ENCODE data around the gene NUBPL. TPM values are rescaled to one million over a fixed set of nuclear protein-coding genes. Genes with fewer than 3 reads are reported as not detected.

Gene NUBPL
- polyA plus RNA-seq, 1 experiment: 9.3 TPM

- no peaks in the 10 kb centered on the region for H3K27me3 ChIP-seq (ENCODE audit: control insufficient read depth, insufficient read depth, low read length)
- DNase-seq (ENCODE audit: low read depth, low spot score): no peak
- TF ChIP-seq, protein P1, sequence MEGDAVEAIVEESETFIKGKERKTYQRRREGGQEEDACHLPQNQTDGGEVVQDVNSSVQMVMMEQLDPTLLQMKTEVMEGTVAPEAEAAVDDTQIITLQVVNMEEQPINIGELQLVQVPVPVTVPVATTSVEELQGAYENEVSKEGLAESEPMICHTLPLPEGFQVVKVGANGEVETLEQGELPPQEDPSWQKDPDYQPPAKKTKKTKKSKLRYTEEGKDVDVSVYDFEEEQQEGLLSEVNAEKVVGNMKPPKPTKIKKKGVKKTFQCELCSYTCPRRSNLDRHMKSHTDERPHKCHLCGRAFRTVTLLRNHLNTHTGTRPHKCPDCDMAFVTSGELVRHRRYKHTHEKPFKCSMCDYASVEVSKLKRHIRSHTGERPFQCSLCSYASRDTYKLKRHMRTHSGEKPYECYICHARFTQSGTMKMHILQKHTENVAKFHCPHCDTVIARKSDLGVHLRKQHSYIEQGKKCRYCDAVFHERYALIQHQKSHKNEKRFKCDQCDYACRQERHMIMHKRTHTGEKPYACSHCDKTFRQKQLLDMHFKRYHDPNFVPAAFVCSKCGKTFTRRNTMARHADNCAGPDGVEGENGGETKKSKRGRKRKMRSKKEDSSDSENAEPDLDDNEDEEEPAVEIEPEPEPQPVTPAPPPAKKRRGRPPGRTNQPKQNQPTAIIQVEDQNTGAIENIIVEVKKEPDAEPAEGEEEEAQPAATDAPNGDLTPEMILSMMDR (IDR thresholded peaks at IDR 0.05; ENCODE audit: low read depth, low read length): no peak
- H3K27ac ChIP-seq (ENCODE audit: low read depth, low read length): no peak overlapping the region
- H3K4me3 ChIP-seq (ENCODE audit: low read depth, low read length): no peak overlapping the region
- ChIA-PET CTCF (no interaction called here), POLR2A (no interaction called here)
- H3K9me3 ChIP-seq (ENCODE audit: control insufficient read depth, insufficient read depth, low read length): no peaks in the 10 kb centered on the region
These were observed 99.0 kb downstream of the NUBPL start for GRCh38 chr14:31660191-31660590.

GRCh38 chr14:31660728-31661127, 99.5 kb downstream of the NUBPL start:
- TF ChIP-seq, protein P1 (IDR thresholded peaks at IDR 0.05; ENCODE audit: low read depth, low read length): no peak
- Histone ChIP-seq H3K4me3 (ENCODE audit: low read depth, low read length) (no peak overlapping the region), H3K9me3 (ENCODE audit: control insufficient read depth, insufficient read depth, low read length) (no peaks in the 10 kb centered on the region), H3K27me3 (ENCODE audit: control insufficient read depth, insufficient read depth, low read length) (no peaks in the 10 kb centered on the region), H3K27ac (ENCODE audit: low read depth, low read length) (no peak overlapping the region)
- CTCF ChIA-PET: no interaction called here
- DNase-seq (ENCODE audit: low read depth, low spot score): no peak
- POLR2A ChIA-PET: no interaction called here

DNA sequence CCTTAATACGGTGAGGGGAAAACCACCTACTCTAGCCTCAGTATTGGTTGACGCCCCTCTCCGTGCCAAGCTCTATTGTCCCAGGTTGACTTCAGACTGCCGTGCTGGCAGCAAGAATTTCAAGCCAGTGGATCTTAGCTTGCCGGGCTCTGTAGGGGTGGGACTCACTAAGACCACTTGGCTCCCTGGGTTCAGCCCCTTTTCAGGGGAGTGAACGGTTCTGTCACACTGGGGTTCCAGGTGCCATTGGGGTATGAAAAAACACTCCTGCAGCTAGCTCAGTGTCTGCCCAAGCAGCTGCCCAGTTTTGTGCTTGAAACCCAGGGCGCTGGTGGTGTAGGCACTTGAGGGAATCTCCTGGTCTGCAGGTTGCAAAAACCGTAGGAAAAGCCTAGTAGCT, 107.1 kb downstream of the NUBPL start:
- no peak overlapping the region for H3K4me3 ChIP-seq (ENCODE audit: low read depth, low read length)
- POLR2A ChIA-PET: no interaction called here
- DNase-seq (ENCODE audit: low read depth, low spot score): no peak
- H3K27ac ChIP-seq (ENCODE audit: low read depth, low read length): no peak overlapping the region
- H3K9me3 ChIP-seq (ENCODE audit: control insufficient read depth, insufficient read depth, low read length): no peaks in the 10 kb centered on the region
- CTCF ChIA-PET: no interaction called here
- no peaks in the 10 kb centered on the region for H3K27me3 ChIP-seq (ENCODE audit: control insufficient read depth, insufficient read depth, low read length)
- TF ChIP-seq, protein P1 (IDR thresholded peaks at IDR 0.05; ENCODE audit: low read depth, low read length): no peak

DNA sequence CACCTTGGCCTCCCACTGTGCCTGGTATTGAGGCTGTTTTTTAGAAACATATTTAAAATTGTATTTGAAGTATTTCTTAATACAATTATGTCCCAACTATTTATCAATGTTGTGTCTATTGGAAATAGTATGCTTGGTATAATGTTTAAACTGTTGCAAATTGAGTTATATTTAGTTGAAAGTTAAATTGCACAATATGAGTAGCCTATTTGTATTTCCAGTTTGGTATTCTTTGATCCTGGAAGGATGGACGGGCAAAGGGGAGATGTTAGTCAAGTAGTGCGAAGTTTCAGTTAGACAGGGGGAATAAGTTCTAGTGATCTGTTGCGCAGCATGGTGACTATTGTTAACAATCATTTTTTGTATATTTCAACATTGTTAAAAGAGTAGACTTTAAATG, 111.5 kb downstream of the NUBPL start:
- no peaks in the 10 kb centered on the region for H3K9me3 ChIP-seq (ENCODE audit: control insufficient read depth, insufficient read depth, low read length)
- TF ChIP-seq, protein P1 (IDR thresholded peaks at IDR 0.05; ENCODE audit: low read depth, low read length): no peak

GRCh38 chr14:31677052-31677451, 115.8 kb downstream of the NUBPL start:
- ChIA-PET POLR2A (no interaction called here), CTCF (no interaction called here)
- no peak overlapping the region for H3K27ac ChIP-seq (ENCODE audit: low read depth, low read length)
- H3K27me3 ChIP-seq (ENCODE audit: control insufficient read depth, insufficient read depth, low read length): no peaks in the 10 kb centered on the region
- DNase-seq (ENCODE audit: low read depth, low spot score): no peak
- no peak overlapping the region for H3K4me3 ChIP-seq (ENCODE audit: low read depth, low read length)
- no peaks in the 10 kb centered on the region for H3K9me3 ChIP-seq (ENCODE audit: control insufficient read depth, insufficient read depth, low read length)
- TF ChIP-seq, protein P1 (IDR thresholded peaks at IDR 0.05; ENCODE audit: low read depth, low read length): no peak

More for the DNA sequence above, 111.5 kb downstream of the NUBPL start:
- CTCF ChIA-PET: no interaction called here
- H3K27ac ChIP-seq (ENCODE audit: low read depth, low read length): no peak overlapping the region
- H3K4me3 ChIP-seq (ENCODE audit: low read depth, low read length): no peak overlapping the region
- no peaks in the 10 kb centered on the region for H3K27me3 ChIP-seq (ENCODE audit: control insufficient read depth, insufficient read depth, low read length)
- POLR2A ChIA-PET: no interaction called here
- no peak for DNase-seq (ENCODE audit: low read depth, low spot score)
